Right lobe of liver (tissue), 6 donors: ENCODE measurements around the gene SLC35D1. TPM values are rescaled to one million over a fixed set of nuclear protein-coding genes. Genes with fewer than 3 reads are reported as not detected.
A peak's percentile ranks its signal among the peaks of the same experiment; 100 is the strongest.

ENCODE experiments used
- ATAC-seq, 4 donors: fragments of 200-7000 bp; cut with Tn5 transposase; one replicate each; pipeline ENCODE4 v1.9.1; 2020; ENCODE audit warnings: mild to moderate bottlenecking in 4 of 4, moderate library complexity in 4 of 4
- DNase-seq, 3 donors: peaks; one replicate each; pipeline ENCODE4 v3.0.0-alpha.2; 2020
- H3K27ac ChIP-seq, 3 donors: fragments of 200-600 bp; one replicate each; pipeline ENCODE4 v1.8.0; 2022
- H3K27me3 ChIP-seq, 2 donors: fragments of 200-600 bp; one replicate each; pipeline ENCODE4 v1.8.0; 2022
- H3K36me3 ChIP-seq, 4 donors: fragments of 200-600 bp; sonication (generic) in 1 of 4; one replicate each; pipeline versions ENCODE4 v1.5.1 to v1.8.0; 2017 to 2022; ENCODE audit warnings: control low read depth in 1 of 4
- H3K4me1 ChIP-seq, 4 donors: fragments of 200-600 bp; sonication (generic) in 1 of 4; one replicate each; pipeline versions ENCODE4 v1.5.1 to v1.8.0; 2017 to 2022; ENCODE audit warnings: control low read depth in 1 of 4
- H3K4me3 ChIP-seq, 3 donors: fragments of 200-600 bp; one replicate each; pipeline ENCODE4 v1.8.0; 2022
- H3K9me3 ChIP-seq, 4 donors: fragments of 200-600 bp; sonication (generic) in 1 of 4; one replicate each; pipeline versions ENCODE4 v1.5.1 to v1.8.0; 2017 to 2022; ENCODE audit warnings: control low read depth in 1 of 4
- POLR2A ChIP-seq: fragments of 450-650 bp; IDR thresholded peaks from one replicate; pipeline ENCODE4 v1.6.1; 2017; ENCODE audit warnings: antibody characterized with exemption, mild to moderate bottlenecking
- WGBS: methylation state at CpG from one replicate; pipeline ENCODE4 v1.1.6; 2018; ENCODE audit warnings: low coverage, low lambda C conversion rate; ENCODE audit not compliant: insufficient coverage; ENCODE audit errors: missing lambda C conversion rate; 5-methylcytosine and 5-hydroxymethylcytosine counted together
- intact Hi-C, 2 donors: fragments of 100-400 bp; cut with DNase I; formaldehyde crosslinking; loops; one replicate each; pipeline versions ENCODE4 v1.11.2 to v1.14.1; 2022
- long read RNA-seq: library from polyadenylated mRNA; unstranded; transcript quantifications from one replicate; pipeline ENCODE4 v2.0.0, GENCODE V29; 2019
- total RNA-seq, 6 experiments: library from RNA; depleted of rRNA in 2 of 6; stranded (reverse); fragments of >200 nt in 2 of 6; fragmentation: NEBNext Ultra II Directional in 3 of 6; extraction: Animal tissue kit (Norgen Biotek cat#: 25700) in 3 of 6; gene quantifications; one replicate each; pipeline versions ENCODE4 v1.1.0 to v1.2.4, GENCODE V29; 2016 to 2023
- TF ChIP-seq, protein P1 (sequence below), 4 donors: fragments of 200-600 bp in 3 of 4; fragments of 450-650 bp in 1 of 4; IDR thresholded peaks; one replicate each; pipeline versions ENCODE4 v1.5.1 to v1.8.0; 2016 to 2022; ENCODE audit warnings: antibody characterized with exemption in 4 of 4, mild to moderate bottlenecking in 2 of 4
- donor health status: DM: no; HTN: yes; CAD: no.
- donor health status: DM: no; HTN: no; CAD: no.
- donor health status: DM: no; HTN: no; CAD: no.
- donor health status: DM: no; HTN: yes; CAD: no.
- donor health status: DM: no; HTN: yes; CAD: no.

Gene SLC35D1
- total RNA-seq = 10 to 100 TPM; 36.9 to 70.7 (median 52.0) TPM
- long read RNA-seq, full-length matches to known transcripts = 2 of 5 reads
- long read RNA-seq, partial matches to known transcripts = 1 of 5 reads
- long read RNA-seq, other reads (novel, unspliced or antisense) = 2 of 5 reads

DNA sequence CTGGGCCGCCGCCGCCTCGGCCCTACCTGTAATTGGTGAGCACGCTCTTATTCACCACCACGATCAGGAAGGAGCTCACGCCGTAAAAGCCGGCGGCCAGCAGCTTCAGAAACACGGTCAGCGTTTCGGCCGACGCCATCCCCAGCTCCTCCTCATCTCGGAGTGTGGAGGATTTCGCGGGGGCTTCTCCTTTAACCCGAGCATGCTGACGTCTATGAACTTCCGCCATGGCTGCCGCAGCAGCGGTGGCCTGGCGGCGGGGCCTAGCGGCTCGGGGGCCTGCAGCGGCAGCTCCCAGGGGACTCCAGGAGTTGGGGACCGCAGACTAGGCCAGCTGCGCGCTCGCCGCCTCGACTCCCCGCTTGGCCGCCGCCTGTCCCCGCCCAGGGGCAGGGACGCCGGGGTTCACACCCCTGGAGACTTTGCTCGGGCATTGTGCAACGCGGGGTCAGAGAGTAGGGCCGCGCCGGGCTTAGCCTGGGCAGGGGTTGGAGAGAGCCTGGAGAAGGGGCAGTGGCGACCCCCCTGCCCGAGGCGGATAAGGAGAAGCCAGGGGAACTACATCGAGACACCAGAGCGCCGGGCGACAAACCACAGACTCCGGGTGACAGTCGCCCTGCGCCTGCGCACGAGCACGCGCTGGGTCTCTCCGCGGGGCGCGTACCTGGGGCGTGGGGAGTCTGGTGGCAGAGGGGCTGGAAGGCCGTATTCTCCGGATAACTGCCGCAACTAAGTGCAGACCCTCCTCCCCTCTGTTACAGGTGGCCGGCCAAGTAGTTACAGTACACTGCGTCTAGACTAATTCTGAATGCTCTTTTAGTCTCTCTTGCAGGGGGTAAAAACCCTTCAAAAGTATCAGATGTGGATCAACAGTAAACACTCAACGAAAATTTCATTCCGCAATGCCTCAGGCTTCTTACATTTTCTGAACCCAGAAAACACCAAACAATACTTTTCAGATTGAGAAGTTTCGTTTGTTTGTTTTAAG lies at the start of gene SLC35D1:
Gene SLC35D1, minus strand, starts transcription at position 364 of the 988 bp plus-strand sequence. Its CDS starts 135 bp downstream, at position 229.
- no peaks in the 10 kb centered on the region for H3K27me3 ChIP-seq
- H3K4me3 ChIP-seq = peak within 1 kb of the TSS; percentile 83 to 93 (median 86)
- peak; percentile 91 to 96 (median 92) for ATAC-seq
- TF ChIP-seq, protein P1, sequence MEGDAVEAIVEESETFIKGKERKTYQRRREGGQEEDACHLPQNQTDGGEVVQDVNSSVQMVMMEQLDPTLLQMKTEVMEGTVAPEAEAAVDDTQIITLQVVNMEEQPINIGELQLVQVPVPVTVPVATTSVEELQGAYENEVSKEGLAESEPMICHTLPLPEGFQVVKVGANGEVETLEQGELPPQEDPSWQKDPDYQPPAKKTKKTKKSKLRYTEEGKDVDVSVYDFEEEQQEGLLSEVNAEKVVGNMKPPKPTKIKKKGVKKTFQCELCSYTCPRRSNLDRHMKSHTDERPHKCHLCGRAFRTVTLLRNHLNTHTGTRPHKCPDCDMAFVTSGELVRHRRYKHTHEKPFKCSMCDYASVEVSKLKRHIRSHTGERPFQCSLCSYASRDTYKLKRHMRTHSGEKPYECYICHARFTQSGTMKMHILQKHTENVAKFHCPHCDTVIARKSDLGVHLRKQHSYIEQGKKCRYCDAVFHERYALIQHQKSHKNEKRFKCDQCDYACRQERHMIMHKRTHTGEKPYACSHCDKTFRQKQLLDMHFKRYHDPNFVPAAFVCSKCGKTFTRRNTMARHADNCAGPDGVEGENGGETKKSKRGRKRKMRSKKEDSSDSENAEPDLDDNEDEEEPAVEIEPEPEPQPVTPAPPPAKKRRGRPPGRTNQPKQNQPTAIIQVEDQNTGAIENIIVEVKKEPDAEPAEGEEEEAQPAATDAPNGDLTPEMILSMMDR (IDR thresholded peaks at IDR 0.05) = no peak
- peak; percentile 86 for TF ChIP-seq POLR2A
- no peaks in the 10 kb centered on the region for H3K9me3 ChIP-seq
- H3K4me1 ChIP-seq = peaks cover 0 to 15% (median 3%) of the 10 kb centered on the region in 4 donors
- H3K27ac ChIP-seq = peak within 1 kb of the TSS; percentile 78 to 93 (median 89)
- WGBS = under 1% methylated on average over 28 of the region's 73 CpGs
- intact Hi-C loops = no loop called here
- DNase-seq = peak; percentile 89 to 95 (median 94)
- H3K36me3 ChIP-seq = peaks cover 0 to 24% (median 5%) of the 10 kb centered on the region in 4 donors

DNA sequence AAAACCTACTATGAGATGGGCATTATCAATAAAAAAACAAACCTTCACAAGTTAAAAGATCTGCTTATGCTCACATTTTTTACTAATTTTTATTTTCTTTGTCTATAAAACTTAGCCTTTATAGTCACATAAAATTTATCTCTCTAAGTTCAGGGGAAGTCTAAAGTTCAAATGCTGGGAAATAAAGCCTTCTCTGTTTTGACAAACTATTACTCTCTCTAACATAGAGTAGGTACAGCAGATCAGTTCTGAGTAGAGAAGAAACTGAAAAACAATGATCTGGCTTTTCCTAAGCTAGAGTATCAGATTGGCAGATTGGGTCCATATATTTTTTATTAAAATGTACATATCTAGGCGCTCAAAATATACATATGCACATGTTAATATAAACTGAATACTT lies 49.6 kb upstream of the SLC35D1 start:
- H3K27ac ChIP-seq = no peak overlapping the region
- no peak overlapping the region for H3K4me3 ChIP-seq
- ATAC-seq (no peak), DNase-seq (no peak)
- 67% methylated on average over 1 of the region's 1 CpG for WGBS
- H3K4me1 ChIP-seq = no peaks in the 10 kb centered on the region
- H3K27me3 ChIP-seq = no peaks in the 10 kb centered on the region
- TF ChIP-seq, protein P1 (IDR thresholded peaks at IDR 0.05) = no peak
- no peak for TF ChIP-seq POLR2A
- H3K9me3 ChIP-seq = no peaks in the 10 kb centered on the region
- intact Hi-C loops = no loop called here
- H3K36me3 ChIP-seq = no peaks in the 10 kb centered on the region

DNA sequence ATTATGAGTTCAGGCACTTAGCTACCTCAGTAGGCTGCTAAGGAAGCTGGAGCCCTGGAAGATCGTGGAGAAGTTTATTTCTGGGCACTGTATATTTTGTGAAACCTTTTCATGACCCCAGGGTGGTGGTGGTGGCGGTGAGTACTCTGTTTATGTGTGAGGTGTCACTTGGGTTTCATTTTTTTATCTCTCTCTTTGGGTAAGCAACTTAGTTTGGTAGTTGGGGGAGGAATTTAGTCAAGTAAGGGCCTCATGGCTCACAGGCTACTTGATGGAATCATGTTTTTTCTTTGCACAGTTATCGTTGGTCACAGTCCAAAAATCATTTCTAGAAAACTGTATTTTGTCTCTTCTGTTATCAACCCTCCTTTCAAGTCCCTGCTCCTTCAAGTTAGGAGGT lies 46.9 kb upstream of the SLC35D1 start:
- Histone ChIP-seq H3K4me3 (no peak overlapping the region), H3K27me3 (no peaks in the 10 kb centered on the region), H3K9me3 (peaks cover 0 to under 1% (median 0%) of the 10 kb centered on the region in 4 donors), H3K4me1 (no peaks in the 10 kb centered on the region), H3K27ac (no peak overlapping the region), H3K36me3 (no peaks in the 10 kb centered on the region)
- 32% methylated on average over 3 of the region's 3 CpGs for WGBS
- no peak for TF ChIP-seq POLR2A
- TF ChIP-seq, protein P1 (IDR thresholded peaks at IDR 0.05) = no peak
- no peak for DNase-seq
- intact Hi-C loops = no loop called here
- no peak for ATAC-seq

DNA sequence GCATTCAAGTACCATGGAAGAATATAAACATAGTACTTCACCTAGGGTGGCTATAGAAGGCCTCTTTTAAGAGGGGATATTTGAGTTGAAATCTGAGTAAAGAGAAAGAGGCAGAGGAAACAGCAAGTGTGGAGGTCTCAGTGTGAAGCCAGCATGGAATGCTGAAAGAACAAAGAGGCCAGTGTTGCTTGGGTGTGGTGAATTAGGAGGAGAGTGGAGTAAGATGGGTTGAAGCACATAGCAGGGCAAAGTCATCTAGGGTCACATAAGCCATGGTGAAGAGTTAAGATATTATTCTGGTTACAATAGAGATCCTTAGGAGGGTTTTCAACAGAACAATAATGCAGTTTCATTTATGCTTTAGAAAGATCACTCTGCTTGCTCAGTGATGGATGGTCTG lies 43.4 kb upstream of the SLC35D1 start:
- intact Hi-C loops = no loop called here

More for the DNA sequence above, 43.4 kb upstream of the SLC35D1 start:
- no peak for DNase-seq
- ATAC-seq = no peak
- no peaks in the 10 kb centered on the region for H3K36me3 ChIP-seq
- peaks cover 0 to 3% (median 0%) of the 10 kb centered on the region in 4 donors for H3K9me3 ChIP-seq
- TF ChIP-seq POLR2A = no peak
- TF ChIP-seq, protein P1 (IDR thresholded peaks at IDR 0.05) = no peak
- no peaks in the 10 kb centered on the region for H3K27me3 ChIP-seq
- H3K4me3 ChIP-seq = no peak overlapping the region
- H3K27ac ChIP-seq = no peak overlapping the region
- H3K4me1 ChIP-seq = no peaks in the 10 kb centered on the region
